Stomach (tissue), 9 donors: ENCODE results near the gene ATG7. TPM values are rescaled to one million over a fixed set of nuclear protein-coding genes. Genes with fewer than 3 reads are reported as not detected.

ENCODE experiments used
- DNase-seq, 2 donors: peaks; one replicate each; pipeline versions ENCODE4 v3.0.0 to v3.0.0-alpha.2; 2013 to 2019
- H3K27ac ChIP-seq, 5 donors: fragments of 200-600 bp in 4 of 5; sonication (generic) in 4 of 5; one replicate each; pipeline ENCODE4 v1.5.1; 2013 to 2019; ENCODE audit warnings: mild to moderate bottlenecking in 1 of 5, moderate library complexity in 1 of 5
- H3K27me3 ChIP-seq, 3 donors: fragments of 200-600 bp; sonication (generic); one replicate each; pipeline ENCODE4 v1.5.1; 2017 to 2019; ENCODE audit warnings: mixed run types in 1 of 3
- H3K36me3 ChIP-seq, 4 donors: fragments of 200-600 bp; sonication (generic); 1 replicate in 3 of 4; 2 replicates in 1 of 4; pipeline ENCODE4 v1.5.1; 2016 to 2019
- H3K4me1 ChIP-seq, 4 donors: fragments of 200-600 bp; sonication (generic); one replicate each; pipeline ENCODE4 v1.5.1; 2016 to 2019
- H3K4me3 ChIP-seq, 4 donors: fragments of 200-600 bp; sonication (generic) in 3 of 4; one replicate each; pipeline ENCODE4 v1.5.1; 2016 to 2019; ENCODE audit warnings: mild to moderate bottlenecking in 1 of 4
- H3K9me3 ChIP-seq, 4 donors: fragments of 200-600 bp; sonication (generic); one replicate each; pipeline ENCODE4 v1.5.1; 2016 to 2019
- EP300 ChIP-seq: sonication (generic); formaldehyde crosslinking; IDR thresholded peaks from one replicate; pipeline ENCODE4 v1.6.1; 2017; ENCODE audit warnings: antibody characterized with exemption
- POLR2A ChIP-seq, 4 donors: fragments of 450-650 bp; IDR thresholded peaks; one replicate each; pipeline ENCODE4 v1.6.1; 2016; ENCODE audit warnings: antibody characterized with exemption in 4 of 4, control low read depth in 2 of 4, mild to moderate bottlenecking in 1 of 4, moderate library complexity in 1 of 4
- POLR2AphosphoS5 ChIP-seq, 3 donors: sonication (generic); formaldehyde crosslinking; IDR thresholded peaks; one replicate each; pipeline ENCODE4 v1.6.1; 2016; ENCODE audit warnings: antibody characterized with exemption in 3 of 3
- WGBS, 5 donors: extraction: QIAGEN DNeasy Blood & Tissue Kit in 3 of 5; methylation state at CpG; one replicate each; pipeline versions ENCODE4 v1.1.5 to v1.1.7; 2013 to 2018; 5-methylcytosine and 5-hydroxymethylcytosine counted together
- intact Hi-C: fragments of 100-400 bp; cut with DNase I; formaldehyde crosslinking; loops from one replicate; pipeline ENCODE4 v1.15.1; 2023; ENCODE audit warnings: low total_unique reads
- polyA plus RNA-seq, 3 donors: library from polyadenylated mRNA; stranded (reverse); fragments of 200-250 nt; gene quantifications; one replicate each; pipeline ENCODE4 v1.2.3, GENCODE V29; 2013
- total RNA-seq, 5 donors: library from RNA; depleted of rRNA; stranded (reverse); fragments of >200 nt; gene quantifications; one replicate each; pipeline versions ENCODE4 v1.1.0 to v1.2.3, GENCODE V29; 2014 to 2016
- TF ChIP-seq, protein P1 (sequence below), 7 experiments: fragments of 450-650 bp in 4 of 7; fragments of 200-600 bp in 3 of 7; sonication (generic) in 3 of 7; IDR thresholded peaks; one replicate each; pipeline ENCODE4 v1.5.1; 2016 to 2019; ENCODE audit warnings: antibody characterized with exemption in 7 of 7, control low read depth in 2 of 7, mild to moderate bottlenecking in 1 of 7
- donor health status: healthy with polysubstance abuse.
- donor health status: Bipolar disorder and iron deficiency.
- donor health status: healthy.

ATG7 gene
- total and polyA plus RNA-seq, 8 donors: 6.8 to 167 (median 15.1) TPM

DNA sequence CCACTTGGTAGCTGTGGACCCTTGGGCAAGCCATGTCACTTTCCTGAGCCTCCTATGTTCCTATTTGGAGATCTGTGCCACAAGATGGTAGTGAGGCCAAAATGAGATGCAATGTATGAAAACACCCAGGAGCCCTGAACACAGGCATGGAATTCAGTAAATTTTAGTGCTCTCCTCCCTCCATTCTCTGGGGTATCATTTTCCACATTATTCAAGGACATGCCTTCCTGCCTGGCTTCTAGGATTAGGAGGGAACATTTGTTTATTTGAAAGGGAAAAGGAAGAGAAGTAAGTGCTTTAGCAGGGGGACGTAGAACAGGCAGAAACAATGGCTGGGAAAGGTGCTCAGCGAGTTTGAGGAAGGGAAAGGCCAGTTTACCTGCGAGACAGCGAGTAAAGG, 98.8 kb downstream of the ATG7 start:
- Histone ChIP-seq H3K36me3 (peaks cover 6 to 47% (median 30%) of the 10 kb centered on the region in 4 donors), H3K9me3 (no peaks in the 10 kb centered on the region), H3K4me1 (peaks cover 5 to 24% (median 14%) of the 10 kb centered on the region in 4 donors), H3K27ac (no peak overlapping the region), H3K27me3 (no peaks in the 10 kb centered on the region), H3K4me3 (no peak overlapping the region)
- no peak for DNase-seq
- intact Hi-C loops: loop anchor here (10.0 kb wide), 1 partner anchor 424 kb away; no protein-coding TSS in a partner anchor
- WGBS, 5 donors: 75 to 90% (median 88%) methylated on average over 4 of the region's 4 CpGs
- TF ChIP-seq POLR2AphosphoS5 (IDR thresholded peaks at IDR 0.05) (no peak), EP300 (no peak), POLR2A (IDR thresholded peaks at IDR 0.05) (no peak)
- TF ChIP-seq, protein P1, sequence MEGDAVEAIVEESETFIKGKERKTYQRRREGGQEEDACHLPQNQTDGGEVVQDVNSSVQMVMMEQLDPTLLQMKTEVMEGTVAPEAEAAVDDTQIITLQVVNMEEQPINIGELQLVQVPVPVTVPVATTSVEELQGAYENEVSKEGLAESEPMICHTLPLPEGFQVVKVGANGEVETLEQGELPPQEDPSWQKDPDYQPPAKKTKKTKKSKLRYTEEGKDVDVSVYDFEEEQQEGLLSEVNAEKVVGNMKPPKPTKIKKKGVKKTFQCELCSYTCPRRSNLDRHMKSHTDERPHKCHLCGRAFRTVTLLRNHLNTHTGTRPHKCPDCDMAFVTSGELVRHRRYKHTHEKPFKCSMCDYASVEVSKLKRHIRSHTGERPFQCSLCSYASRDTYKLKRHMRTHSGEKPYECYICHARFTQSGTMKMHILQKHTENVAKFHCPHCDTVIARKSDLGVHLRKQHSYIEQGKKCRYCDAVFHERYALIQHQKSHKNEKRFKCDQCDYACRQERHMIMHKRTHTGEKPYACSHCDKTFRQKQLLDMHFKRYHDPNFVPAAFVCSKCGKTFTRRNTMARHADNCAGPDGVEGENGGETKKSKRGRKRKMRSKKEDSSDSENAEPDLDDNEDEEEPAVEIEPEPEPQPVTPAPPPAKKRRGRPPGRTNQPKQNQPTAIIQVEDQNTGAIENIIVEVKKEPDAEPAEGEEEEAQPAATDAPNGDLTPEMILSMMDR (IDR thresholded peaks at IDR 0.05): no peak

DNA sequence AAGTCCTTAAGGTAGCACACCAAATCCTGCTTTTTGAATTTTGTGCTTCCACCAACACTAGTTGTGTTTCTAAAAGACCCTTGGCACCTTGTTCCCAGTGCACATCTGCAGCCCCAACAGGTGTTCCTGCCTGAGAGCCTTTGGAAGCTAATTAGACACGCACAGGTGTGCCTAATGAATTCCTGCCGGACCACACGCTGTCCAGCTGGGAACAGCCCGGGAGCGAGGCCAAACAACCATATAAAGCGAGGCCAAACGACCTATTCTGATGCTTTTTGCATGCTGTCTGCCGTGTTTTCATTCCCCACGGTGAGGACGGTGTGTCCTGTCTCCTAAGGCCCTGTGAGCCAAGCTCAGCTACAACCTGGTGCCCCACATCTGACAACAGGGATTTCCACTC, 99.5 kb downstream of the ATG7 start:
- H3K4me1 ChIP-seq: peaks cover 5 to 17% (median 11%) of the 10 kb centered on the region in 4 donors
- intact Hi-C loops: loop anchor here (10.0 kb wide), 1 partner anchor 423 kb away; no protein-coding TSS in a partner anchor

DNA sequence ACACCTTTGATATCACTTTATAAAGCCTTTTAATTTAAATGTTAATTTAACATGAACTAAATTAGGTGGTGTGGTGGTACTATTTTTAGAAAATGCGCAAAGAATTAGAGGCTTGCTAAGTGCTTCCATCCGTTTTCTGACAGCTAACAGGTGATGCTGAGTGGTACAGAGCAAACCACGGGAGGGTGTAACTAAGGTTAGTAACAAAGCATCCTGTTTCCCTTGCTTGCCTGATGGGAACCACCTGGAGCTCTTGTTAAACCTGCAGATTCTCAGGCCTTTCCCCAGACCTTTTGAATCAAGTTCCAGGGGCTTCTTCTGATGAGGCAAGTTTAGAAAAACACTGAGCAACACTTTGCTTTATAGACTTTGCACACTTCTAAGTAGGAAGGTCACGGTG, 101.0 kb downstream of the ATG7 start:
- peaks cover 6 to 49% (median 24%) of the 10 kb centered on the region in 4 donors for H3K36me3 ChIP-seq
- intact Hi-C loops: loop anchor here (10.0 kb wide), 1 partner anchor 422 kb away; no protein-coding TSS in a partner anchor
- no peak for TF ChIP-seq EP300
- TF ChIP-seq POLR2AphosphoS5 (IDR thresholded peaks at IDR 0.05): no peak
- TF ChIP-seq, protein P1 (IDR thresholded peaks at IDR 0.05): no peak
- no peak for TF ChIP-seq POLR2A (IDR thresholded peaks at IDR 0.05)
- 79 to 90% (median 84%) methylated on average over 4 of the region's 4 CpGs for WGBS, 5 donors
- peaks cover 0 to 4% (median 1%) of the 10 kb centered on the region in 4 donors for H3K4me1 ChIP-seq
- no peak overlapping the region for H3K4me3 ChIP-seq
- H3K9me3 ChIP-seq: no peaks in the 10 kb centered on the region
- no peak for DNase-seq
- H3K27me3 ChIP-seq: no peaks in the 10 kb centered on the region
- no peak overlapping the region for H3K27ac ChIP-seq

More for the DNA sequence above, 99.5 kb downstream of the ATG7 start:
- no peak overlapping the region for H3K4me3 ChIP-seq
- WGBS, 5 donors: 82 to 92% (median 86%) methylated on average over 10 of the region's 10 CpGs
- H3K9me3 ChIP-seq: no peaks in the 10 kb centered on the region
- no peaks in the 10 kb centered on the region for H3K27me3 ChIP-seq
- no peak overlapping the region for H3K27ac ChIP-seq
- no peak for DNase-seq
- TF ChIP-seq POLR2A (IDR thresholded peaks at IDR 0.05) (no peak), EP300 (no peak), POLR2AphosphoS5 (IDR thresholded peaks at IDR 0.05) (no peak)
- TF ChIP-seq, protein P1 (IDR thresholded peaks at IDR 0.05): no peak
- peaks cover 6 to 46% (median 27%) of the 10 kb centered on the region in 4 donors for H3K36me3 ChIP-seq

DNA sequence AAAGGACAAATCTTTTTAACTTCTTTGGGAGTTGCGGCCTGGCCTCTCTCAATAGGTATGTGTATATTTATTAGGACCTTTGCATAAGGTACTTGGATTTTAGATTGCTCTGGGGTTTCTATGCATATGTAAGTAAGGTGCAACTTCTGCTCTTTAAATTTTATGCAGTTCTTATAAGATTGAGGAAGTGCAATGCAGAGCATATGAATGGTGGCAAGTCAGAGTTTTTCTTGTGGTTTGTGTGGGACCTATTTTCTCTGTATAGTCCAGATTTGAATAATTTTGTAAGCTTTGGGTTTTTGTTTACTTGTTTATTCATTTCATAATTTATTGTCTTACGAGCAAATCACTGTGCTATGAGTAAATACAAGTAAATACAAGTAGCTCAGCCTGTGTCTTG, 101.5 kb downstream of the ATG7 start:
- DNase-seq: no peak
- H3K27me3 ChIP-seq: no peaks in the 10 kb centered on the region
- H3K4me1 ChIP-seq: no peaks in the 10 kb centered on the region
- intact Hi-C loops: loop anchor here (10.0 kb wide), 1 partner anchor 421 kb away; no protein-coding TSS in a partner anchor
- no peak overlapping the region for H3K4me3 ChIP-seq
- TF ChIP-seq POLR2A (IDR thresholded peaks at IDR 0.05) (no peak), EP300 (no peak), POLR2AphosphoS5 (IDR thresholded peaks at IDR 0.05) (no peak)
- TF ChIP-seq, protein P1 (IDR thresholded peaks at IDR 0.05): no peak
- peaks cover 6 to 45% (median 21%) of the 10 kb centered on the region in 4 donors for H3K36me3 ChIP-seq
- no peaks in the 10 kb centered on the region for H3K9me3 ChIP-seq
- H3K27ac ChIP-seq: no peak overlapping the region
- WGBS, 5 donors: 90 to 100% (median 94%) methylated on average over 2 of the region's 2 CpGs
